ENCODE measurements around the gene BHLHA9.

GRCh38 chr17:1229900-1230501, 40.2 kb upstream of the BHLHA9 start:
- TF ChIP-seq CTCF (IDR thresholded peaks at IDR 0.05; ENCODE audit: control extremely low read depth in 1 of 3, insufficient read depth in 1 of 3, low read depth in 1 of 3, low read length in 3 of 3): no peak
- no peak for TF ChIP-seq ATF2 (IDR thresholded peaks at IDR 0.05; ENCODE audit: low read length)
- no peak for TF ChIP-seq TAF1 (IDR thresholded peaks at IDR 0.05; ENCODE audit: low read depth, low read length)
- TF ChIP-seq JUND (IDR thresholded peaks at IDR 0.05; ENCODE audit: low read length): no peak
- TF ChIP-seq EP300 (IDR thresholded peaks at IDR 0.05; ENCODE audit: borderline replicate concordance in 1 of 2, low read depth in 2 of 2, low read length in 2 of 2): no peak
- no peak for TF ChIP-seq POLR2A (IDR thresholded peaks at IDR 0.05; ENCODE audit: control extremely low read depth in 1 of 2, low read depth in 2 of 2, low read length in 2 of 2)
- TF ChIP-seq E2F6 (IDR thresholded peaks at IDR 0.05): no peak
- TF ChIP-seq EZH2 (IDR thresholded peaks at IDR 0.05; ENCODE audit: low read depth, low read length, severe bottlenecking): no peak
- TF ChIP-seq FOSL1 (IDR thresholded peaks at IDR 0.05; ENCODE audit: insufficient read depth, low read depth, low read length): no peak
- no peak for TF ChIP-seq HDAC6 (IDR thresholded peaks at IDR 0.05; ENCODE audit: low read depth, low read length)
